H9 (cell line): Measurements from ENCODE around the gene TTC31. TPM values are rescaled to one million over a fixed set of nuclear protein-coding genes. Genes with fewer than 3 reads are reported as not detected.

Source experiments
- DNase-seq: peaks from one replicate; pipeline ENCODE4 v3.0.0-alpha.2; 2017
- H2AFZ ChIP-seq: one replicate; pipeline ENCODE4 v1.6.1; 2013; ENCODE audit warnings: mild to moderate bottlenecking, low read length, control low read depth, moderate library complexity
- H2AK5ac ChIP-seq: 2 replicates; pipeline ENCODE4 v1.6.1; 2013; ENCODE audit warnings: low read length, control low read depth, mixed read lengths; ENCODE audit not compliant: insufficient read length
- H2BK120ac ChIP-seq: one replicate; pipeline ENCODE4 v1.6.1; 2013; ENCODE audit warnings: low read depth, mild to moderate bottlenecking, low read length, control low read depth, inconsistent platforms; ENCODE audit not compliant: poor library complexity, severe bottlenecking
- H2BK12ac ChIP-seq: 2 replicates; pipeline ENCODE4 v1.6.1; 2013; ENCODE audit warnings: low read length, control low read depth, mixed read lengths, low read depth; ENCODE audit not compliant: insufficient read length
- H2BK15ac ChIP-seq: 2 replicates; pipeline ENCODE4 v1.6.1; 2013; ENCODE audit warnings: low read depth, low read length, control low read depth
- H2BK20ac ChIP-seq: one replicate; pipeline ENCODE4 v1.6.1; 2013; ENCODE audit warnings: low read depth, mild to moderate bottlenecking, low read length, control low read depth, inconsistent platforms; ENCODE audit not compliant: poor library complexity, severe bottlenecking
- H2BK5ac ChIP-seq: 2 replicates; pipeline ENCODE4 v1.6.1; 2013; ENCODE audit warnings: low read length, control low read depth, mixed read lengths; ENCODE audit not compliant: insufficient read length
- H3K14ac ChIP-seq: 2 replicates; pipeline ENCODE4 v1.6.1; 2013; ENCODE audit warnings: low read length, control low read depth; ENCODE audit not compliant: insufficient read depth
- H3K18ac ChIP-seq: 2 replicates; pipeline ENCODE4 v1.6.1; 2013; ENCODE audit warnings: low read depth, mild to moderate bottlenecking, mixed read lengths, low read length, control low read depth; ENCODE audit not compliant: insufficient read length
- H3K23ac ChIP-seq: 2 replicates; pipeline ENCODE4 v1.6.1; 2013; ENCODE audit warnings: low read length, control low read depth, mixed read lengths, low read depth; ENCODE audit not compliant: insufficient read length
- H3K23me2 ChIP-seq: 2 replicates; pipeline ENCODE4 v1.6.1; 2013; ENCODE audit warnings: low read depth, mild to moderate bottlenecking, mixed read lengths, low read length, control low read depth; ENCODE audit not compliant: insufficient read length, poor library complexity, severe bottlenecking
- H3K27ac ChIP-seq: 2 replicates; pipeline ENCODE4 v1.5.1; 2013; ENCODE audit warnings: low read length, control low read depth, mixed read lengths, low read depth; ENCODE audit not compliant: insufficient read length
- H3K27me3 ChIP-seq: 2 replicates; pipeline ENCODE4 v1.6.1; 2013; ENCODE audit warnings: low read length, control low read depth, inconsistent platforms; ENCODE audit not compliant: insufficient read depth
- H3K4ac ChIP-seq: 2 replicates; pipeline ENCODE4 v1.6.1; 2013; ENCODE audit warnings: low read depth, mild to moderate bottlenecking, control low read depth, inconsistent platforms, low read length, moderate library complexity
- H3K4me1 ChIP-seq: 2 replicates; pipeline ENCODE4 v1.6.1; 2013; ENCODE audit warnings: low read length, control low read depth, inconsistent platforms; ENCODE audit not compliant: insufficient read depth
- H3K4me2 ChIP-seq: 2 replicates; pipeline ENCODE4 v1.6.1; 2013; ENCODE audit warnings: low read length, control low read depth, mixed read lengths; ENCODE audit not compliant: insufficient read length, insufficient read depth
- H3K56ac ChIP-seq: 2 replicates; pipeline ENCODE4 v1.6.1; 2013; ENCODE audit warnings: low read depth, mild to moderate bottlenecking, mixed read lengths, low read length, control low read depth; ENCODE audit not compliant: insufficient read length
- H3K79me1 ChIP-seq: 2 replicates; pipeline ENCODE4 v1.6.1; 2013; ENCODE audit warnings: low read depth, mild to moderate bottlenecking, moderate library complexity, low read length, control low read depth, inconsistent platforms; ENCODE audit not compliant: insufficient read depth, poor library complexity, severe bottlenecking
- H3K79me2 ChIP-seq: 2 replicates; pipeline ENCODE4 v1.6.1; 2013; ENCODE audit warnings: low read length, control low read depth, inconsistent platforms; ENCODE audit not compliant: insufficient read depth
- H3K9ac ChIP-seq: 2 replicates; pipeline ENCODE4 v1.6.1; 2013; ENCODE audit warnings: low read length, control low read depth, mixed read lengths; ENCODE audit not compliant: insufficient read length; ENCODE audit errors: extremely low read depth
- H3K9me3 ChIP-seq: one replicate; pipeline ENCODE4 v1.6.1; 2013; ENCODE audit warnings: low read depth, low read length, inconsistent platforms; ENCODE audit not compliant: control insufficient read depth
- H3T11ph ChIP-seq: one replicate; pipeline ENCODE4 v1.6.1; 2013; ENCODE audit warnings: mild to moderate bottlenecking, low read length, control low read depth, inconsistent platforms
- H4K20me1 ChIP-seq: one replicate; pipeline ENCODE4 v1.6.1; 2013; ENCODE audit not compliant: control insufficient read depth, insufficient read length, insufficient read depth
- H4K5ac ChIP-seq: 2 replicates; pipeline ENCODE4 v1.6.1; 2013; ENCODE audit warnings: low read depth, mild to moderate bottlenecking, mixed read lengths, low read length, control low read depth; ENCODE audit not compliant: insufficient read length
- H4K8ac ChIP-seq: replicated peaks from 2 replicates; pipeline ENCODE4 v1.6.1; 2013; ENCODE audit warnings: low read length, control low read depth, mixed read lengths, low read depth; ENCODE audit not compliant: insufficient read length
- H4K91ac ChIP-seq: 2 replicates; pipeline ENCODE4 v1.6.1; 2013; ENCODE audit warnings: low read depth, mild to moderate bottlenecking, moderate library complexity, mixed read lengths, low read length, control low read depth; ENCODE audit not compliant: insufficient read length
- H3K27ac Mint-ChIP-seq, 3 experiments: 2 replicates in 2 of 3; 3 replicates in 1 of 3; pipeline ENCODE4 v1.8.0; 2020 to 2021; ENCODE audit warnings: mixed read lengths in 3 of 3, mild to moderate bottlenecking in 1 of 3, moderate library complexity in 1 of 3
- H3K27me3 Mint-ChIP-seq: 2 replicates; pipeline ENCODE4 v1.8.0; 2021; ENCODE audit warnings: low read depth, mild to moderate bottlenecking, moderate library complexity, mixed read lengths
- H3K36me3 Mint-ChIP-seq, 3 experiments: 2 replicates in 2 of 3; 3 replicates in 1 of 3; pipeline ENCODE4 v1.8.0; 2020 to 2021; ENCODE audit warnings: low read depth in 3 of 3, mixed read lengths in 3 of 3; ENCODE audit not compliant: insufficient read depth in 1 of 3
- H3K4me1 Mint-ChIP-seq, 2 experiments: 2 replicates each; pipeline ENCODE4 v1.8.0; 2020; ENCODE audit warnings: mixed read lengths in 2 of 2
- H3K4me3 Mint-ChIP-seq, 2 experiments: 2 replicates in 1 of 2; 3 replicates in 1 of 2; pipeline ENCODE4 v1.8.0; 2020 to 2021; ENCODE audit warnings: mild to moderate bottlenecking in 2 of 2, mixed read lengths in 2 of 2, moderate library complexity in 1 of 2
- H3K9me3 Mint-ChIP-seq, 2 experiments: 2 replicates in 1 of 2; 3 replicates in 1 of 2; pipeline ENCODE4 v1.8.0; 2020; ENCODE audit warnings: mild to moderate bottlenecking in 2 of 2, mixed read lengths in 2 of 2, moderate library complexity in 1 of 2
- WGBS: extraction: QIAGEN DNeasy Blood & Tissue Kit; methylation state at CpG from one replicate; pipeline ENCODE4 v1.1.7; 2013; ENCODE audit warnings: missing lambda C conversion rate, low lambda C conversion rate, mixed read lengths; ENCODE audit not compliant: insufficient read length; ENCODE audit errors: extremely low coverage; 5-methylcytosine and 5-hydroxymethylcytosine counted together
- total RNA-seq: library from RNA; stranded (reverse); gene quantifications from 2 replicates; pipeline ENCODE4 v1.2.1, GENCODE V29; 2021
- TF ChIP-seq, protein P1 (sequence below): fragments of 200-600 bp; sonication (generic); conservative IDR thresholded peaks from 3 replicates; pipeline ENCODE4 v1.8.0; 2021; ENCODE audit warnings: antibody characterized with exemption, mild to moderate bottlenecking

TTC31 gene
- total RNA-seq, 1 experiment from 2014 or later: 33.3 TPM

- H3K9me3 Mint-ChIP-seq: no peaks in the 10 kb centered on the region; a peak in 1 of 5 replicates
- no peak overlapping the region for H2AK5ac ChIP-seq
Observed at GRCh38 chr2:74533464-74533863, 50.6 kb downstream of the TTC31 start.

More at GRCh38 chr2:74533464-74533863, 50.6 kb downstream of the TTC31 start:
- Histone ChIP-seq H2BK15ac (no peak overlapping the region), H2BK12ac (no peak overlapping the region), H3K9me3 (no peaks in the 10 kb centered on the region), H4K91ac (no peak overlapping the region), H4K20me1 (no peaks in the 10 kb centered on the region), H3K79me2 (peaks cover under 1% of the 10 kb centered on the region; the same call in 1 of the 2 replicates), H3K14ac (no peak overlapping the region), H3K4me2 (no peak overlapping the region), H3T11ph (no peak overlapping the region), H3K27me3 (no peaks in the 10 kb centered on the region), H3K27ac (no peak overlapping the region), H4K5ac (no peak overlapping the region), H3K9ac (no peak overlapping the region), H3K56ac (no peak overlapping the region), H2BK5ac (no peak overlapping the region), H2AFZ (no peak overlapping the region), H3K4ac (no peak overlapping the region), H3K23me2 (peaks cover 15% of the 10 kb centered on the region), H4K8ac (no peak overlapping the region), H3K4me1 (peaks cover under 1% of the 10 kb centered on the region; the same call in 1 of the 2 replicates), H2BK20ac (no peak overlapping the region), H2BK120ac (no peak overlapping the region), H3K23ac (no peak overlapping the region), H3K79me1 (peaks cover under 1% of the 10 kb centered on the region), H3K18ac (no peak overlapping the region)
- no CpG with 5 or more reads among the region's 4 CpGs for WGBS
- H3K4me1 Mint-ChIP-seq: peaks cover 9 to 12% of the 10 kb centered on the region in 2 experiments
- peaks cover 2% of the 10 kb centered on the region; the same call in 1 of the 2 replicates for H3K27me3 Mint-ChIP-seq
- TF ChIP-seq, protein P1, sequence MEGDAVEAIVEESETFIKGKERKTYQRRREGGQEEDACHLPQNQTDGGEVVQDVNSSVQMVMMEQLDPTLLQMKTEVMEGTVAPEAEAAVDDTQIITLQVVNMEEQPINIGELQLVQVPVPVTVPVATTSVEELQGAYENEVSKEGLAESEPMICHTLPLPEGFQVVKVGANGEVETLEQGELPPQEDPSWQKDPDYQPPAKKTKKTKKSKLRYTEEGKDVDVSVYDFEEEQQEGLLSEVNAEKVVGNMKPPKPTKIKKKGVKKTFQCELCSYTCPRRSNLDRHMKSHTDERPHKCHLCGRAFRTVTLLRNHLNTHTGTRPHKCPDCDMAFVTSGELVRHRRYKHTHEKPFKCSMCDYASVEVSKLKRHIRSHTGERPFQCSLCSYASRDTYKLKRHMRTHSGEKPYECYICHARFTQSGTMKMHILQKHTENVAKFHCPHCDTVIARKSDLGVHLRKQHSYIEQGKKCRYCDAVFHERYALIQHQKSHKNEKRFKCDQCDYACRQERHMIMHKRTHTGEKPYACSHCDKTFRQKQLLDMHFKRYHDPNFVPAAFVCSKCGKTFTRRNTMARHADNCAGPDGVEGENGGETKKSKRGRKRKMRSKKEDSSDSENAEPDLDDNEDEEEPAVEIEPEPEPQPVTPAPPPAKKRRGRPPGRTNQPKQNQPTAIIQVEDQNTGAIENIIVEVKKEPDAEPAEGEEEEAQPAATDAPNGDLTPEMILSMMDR: no peak
- H3K4me3 Mint-ChIP-seq: no peak overlapping the region
- no peak for DNase-seq
- peaks cover 4 to 39% (median 24%) of the 10 kb centered on the region in 3 experiments; a peak in 6 of 7 replicates for H3K36me3 Mint-ChIP-seq
- no peak overlapping the region for H3K27ac Mint-ChIP-seq
